HG02610 (cell line): Measurements from ENCODE around the gene FAM181A.

ENCODE experiments used
- ATAC-seq: cut with Tn5 transposase; IDR thresholded peaks from one replicate; pipeline ENCODE4 v1.9.1; 2021; ENCODE audit warnings: mild to moderate bottlenecking, moderate library complexity; ENCODE audit not compliant: unreplicated experiment

The FAM181A gene

DNA sequence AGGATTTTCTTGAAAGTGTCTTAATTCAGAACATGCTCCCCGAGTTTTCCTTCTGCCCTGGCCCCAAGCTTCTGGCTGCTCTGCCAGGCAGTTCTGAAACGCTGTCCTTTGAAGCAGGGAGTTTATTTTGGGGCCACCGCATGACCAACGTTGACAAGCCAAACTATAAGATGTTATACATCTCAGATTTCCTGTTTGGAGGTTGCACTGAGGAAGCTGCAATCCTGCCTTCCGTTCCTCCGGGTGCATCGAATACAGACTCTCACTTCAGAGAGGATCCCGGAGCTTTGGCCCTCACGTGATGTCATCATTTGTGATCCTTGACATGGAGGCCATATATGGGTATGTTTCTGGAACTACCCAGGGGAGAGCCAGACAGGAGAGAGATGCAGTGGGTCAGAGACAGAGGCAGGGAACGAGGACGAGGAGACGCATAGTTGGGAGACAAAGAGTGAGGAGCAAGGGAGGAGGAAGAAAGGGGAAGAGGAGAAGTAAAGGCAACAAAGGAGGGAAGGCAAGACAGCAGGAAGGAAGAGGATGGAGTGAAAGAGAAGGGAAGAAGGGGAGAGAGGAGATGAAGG lies 49.4 kb downstream of the FAM181A start, which contains the start of gene ASB2:
ASB2 (minus strand) TSS at position 94 of the 581 bp plus-strand sequence. CDS start 12,031 bp downstream, outside the sequence.
- ATAC-seq, result peak; percentile 19

DNA sequence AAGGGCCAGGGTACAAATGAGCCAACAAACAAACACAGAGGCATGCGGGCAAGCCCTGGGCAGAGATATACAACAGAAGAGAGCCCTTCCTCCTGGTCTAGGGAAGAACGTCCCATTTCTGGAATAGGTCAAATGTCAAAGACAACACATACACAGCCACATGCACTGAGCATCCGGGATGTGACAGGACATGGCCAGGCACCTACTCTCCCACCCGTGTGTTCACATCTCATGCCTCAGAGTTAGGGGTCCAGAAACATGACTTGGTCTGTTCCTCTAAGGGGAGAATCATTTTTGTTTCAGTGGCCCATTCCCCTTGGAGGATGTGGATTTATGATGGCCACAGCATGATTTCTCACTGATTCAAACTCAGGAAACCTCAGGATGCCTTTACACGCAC lies 50.0 kb downstream of the FAM181A start:
- ATAC-seq, result no peak

DNA sequence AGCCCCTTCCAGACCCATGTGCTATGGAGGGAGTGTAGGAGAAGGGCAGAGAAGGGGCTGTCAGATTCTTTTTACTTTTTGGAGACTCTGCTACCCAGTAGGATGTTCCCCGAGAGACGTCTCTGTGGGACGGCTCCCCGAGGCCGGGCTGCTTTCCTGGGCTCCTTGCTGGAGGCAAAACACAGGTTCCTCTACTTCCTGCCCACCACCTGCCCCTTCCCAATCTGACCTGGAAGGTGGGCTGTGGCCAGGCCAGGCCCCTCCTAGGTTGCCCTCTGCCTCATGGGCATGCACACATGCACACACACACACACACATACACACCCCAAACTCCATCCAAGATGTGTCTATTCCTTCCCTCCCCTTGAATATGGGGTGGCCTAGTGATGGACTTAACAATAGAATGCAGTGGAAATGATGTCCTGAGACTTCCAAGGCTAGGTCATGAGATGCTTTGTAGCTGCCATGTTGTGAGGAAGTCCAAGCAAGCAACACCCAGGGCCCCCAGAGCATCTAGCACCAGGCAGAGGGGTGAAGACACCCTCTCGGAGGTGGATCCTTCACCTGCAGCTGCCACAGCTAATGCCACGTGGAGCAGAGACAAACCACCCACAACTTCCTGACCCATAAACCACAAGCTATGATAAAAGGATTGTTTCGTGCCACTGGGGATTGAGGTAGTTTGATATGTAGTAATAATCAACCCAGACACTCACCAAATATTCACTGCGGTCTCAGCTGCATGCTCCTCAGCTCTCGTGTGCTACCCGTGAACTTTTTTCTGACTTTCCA lies 50.8 kb downstream of the FAM181A start:
- peak; percentile 39 for ATAC-seq

DNA sequence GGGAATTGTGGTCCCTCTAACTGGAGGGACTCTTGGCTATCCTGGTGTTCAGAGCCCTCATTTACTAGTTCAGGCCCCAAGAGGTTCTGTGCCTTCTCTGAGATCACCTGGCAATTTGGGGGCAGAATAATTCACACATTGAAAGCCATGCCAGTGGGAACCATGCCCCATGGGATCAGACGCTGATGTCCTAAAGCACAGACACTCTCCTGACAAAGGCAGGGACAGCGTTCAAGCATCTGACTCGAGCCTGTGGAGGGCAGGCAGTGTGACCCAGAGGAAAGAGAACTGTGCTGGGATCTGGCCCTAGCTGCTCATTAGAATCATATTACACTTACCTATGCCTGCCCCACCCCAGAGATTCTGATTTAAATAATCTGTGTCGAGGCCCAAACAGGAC lies 51.6 kb downstream of the FAM181A start:
- no peak for ATAC-seq
